ENCODE measurements around the gene CYSRT1.

Gene CYSRT1

GRCh38 chr9:137179761-137180160 is 45.2 kb upstream of the CYSRT1 start:
- no peak for TF ChIP-seq CTCF (IDR thresholded peaks at IDR 0.05; ENCODE audit: low read depth, low read length, missing control alignments)
- no peak overlapping the region for H3K4me3 ChIP-seq (replicated peaks; ENCODE audit: low read depth, low read length)
- no peak for DNase-seq (ENCODE audit: extremely low read depth, low read depth)

- no peak overlapping the region for H3K4me3 ChIP-seq (replicated peaks; ENCODE audit: low read depth, low read length)
- DNase-seq (ENCODE audit: extremely low read depth, low read depth): no peak
- TF ChIP-seq CTCF (IDR thresholded peaks at IDR 0.05; ENCODE audit: low read depth, low read length, missing control alignments): no peak
These were observed 44.5 kb upstream of the CYSRT1 start for GRCh38 chr9:137180491-137180890.

GRCh38 chr9:137181680-137182079 is 43.3 kb upstream of the CYSRT1 start:
- no peak for TF ChIP-seq CTCF (IDR thresholded peaks at IDR 0.05; ENCODE audit: low read depth, low read length, missing control alignments)
- no peak overlapping the region for H3K4me3 ChIP-seq (replicated peaks; ENCODE audit: low read depth, low read length)

GRCh38 chr9:137182836-137183235 is 42.1 kb upstream of the CYSRT1 start:
- no peak for TF ChIP-seq CTCF (IDR thresholded peaks at IDR 0.05; ENCODE audit: low read depth, low read length, missing control alignments)
- no peak for DNase-seq (ENCODE audit: extremely low read depth, low read depth)

More at GRCh38 chr9:137181680-137182079, 43.3 kb upstream of the CYSRT1 start:
- no peak for DNase-seq (ENCODE audit: extremely low read depth, low read depth)

GRCh38 chr9:137183980-137184595 is 40.9 kb upstream of the CYSRT1 start:
- DNase-seq (ENCODE audit: extremely low read depth, low read depth): no peak
- TF ChIP-seq CTCF (IDR thresholded peaks at IDR 0.05; ENCODE audit: low read depth, low read length, missing control alignments): no peak
- no peak overlapping the region for H3K4me3 ChIP-seq (replicated peaks; ENCODE audit: low read depth, low read length)

More at GRCh38 chr9:137182836-137183235, 42.1 kb upstream of the CYSRT1 start:
- H3K4me3 ChIP-seq (replicated peaks; ENCODE audit: low read depth, low read length): no peak overlapping the region

GRCh38 chr9:137184881-137185660 is 39.9 kb upstream of the CYSRT1 start:
- no peak for DNase-seq (ENCODE audit: extremely low read depth, low read depth)
- H3K4me3 ChIP-seq (replicated peaks; ENCODE audit: low read depth, low read length): no peak overlapping the region
- no peak for TF ChIP-seq CTCF (IDR thresholded peaks at IDR 0.05; ENCODE audit: low read depth, low read length, missing control alignments)

All from HFF-Myc (cell line).